ENCODE results near the gene BRF1. TPM values are rescaled to one million over a fixed set of nuclear protein-coding genes. Genes with fewer than 3 reads are reported as not detected.

BRF1 gene
- total RNA-seq, 4 donors from 2014 or later: 44.5 to 99.6 (median 56.2) TPM

DNA sequence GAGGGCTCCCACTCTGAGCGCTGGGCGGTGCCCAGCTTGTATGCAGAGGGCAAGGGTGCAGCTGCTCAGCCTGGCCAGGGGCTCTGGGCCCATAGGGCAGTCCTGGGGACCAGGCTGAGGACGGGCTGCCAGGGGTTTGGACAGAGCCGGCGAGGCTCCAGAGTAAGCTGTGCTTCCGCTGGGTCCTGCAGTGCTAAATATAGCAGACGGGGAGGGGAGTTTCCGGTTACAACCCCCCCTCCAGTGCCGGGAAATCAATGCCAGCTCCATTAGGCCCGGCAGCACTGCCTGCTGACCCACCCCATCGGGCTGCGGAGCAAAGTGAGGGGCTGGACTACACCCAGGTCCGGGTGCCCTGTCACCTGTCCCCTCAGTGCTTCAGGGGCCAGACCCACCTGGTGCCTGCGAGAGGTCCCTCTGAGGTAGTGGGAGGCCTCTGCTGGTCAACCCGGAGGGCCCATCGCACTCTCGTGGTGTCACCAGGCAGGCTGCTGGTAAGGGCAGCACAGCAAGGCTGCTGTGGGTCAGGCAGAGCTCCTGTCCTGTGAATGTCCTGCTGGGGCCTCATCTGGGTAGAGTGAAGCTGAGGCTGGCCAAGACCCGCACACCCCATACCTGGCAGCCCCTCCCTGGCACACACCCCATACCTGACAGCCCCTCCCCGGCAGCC lies 129.7 kb downstream of the BRF1 start:
- no peaks in the 10 kb centered on the region for H3K9me3 ChIP-seq
- TF ChIP-seq POLR2A (IDR thresholded peaks at IDR 0.05): no peak
- TF ChIP-seq, protein P1, sequence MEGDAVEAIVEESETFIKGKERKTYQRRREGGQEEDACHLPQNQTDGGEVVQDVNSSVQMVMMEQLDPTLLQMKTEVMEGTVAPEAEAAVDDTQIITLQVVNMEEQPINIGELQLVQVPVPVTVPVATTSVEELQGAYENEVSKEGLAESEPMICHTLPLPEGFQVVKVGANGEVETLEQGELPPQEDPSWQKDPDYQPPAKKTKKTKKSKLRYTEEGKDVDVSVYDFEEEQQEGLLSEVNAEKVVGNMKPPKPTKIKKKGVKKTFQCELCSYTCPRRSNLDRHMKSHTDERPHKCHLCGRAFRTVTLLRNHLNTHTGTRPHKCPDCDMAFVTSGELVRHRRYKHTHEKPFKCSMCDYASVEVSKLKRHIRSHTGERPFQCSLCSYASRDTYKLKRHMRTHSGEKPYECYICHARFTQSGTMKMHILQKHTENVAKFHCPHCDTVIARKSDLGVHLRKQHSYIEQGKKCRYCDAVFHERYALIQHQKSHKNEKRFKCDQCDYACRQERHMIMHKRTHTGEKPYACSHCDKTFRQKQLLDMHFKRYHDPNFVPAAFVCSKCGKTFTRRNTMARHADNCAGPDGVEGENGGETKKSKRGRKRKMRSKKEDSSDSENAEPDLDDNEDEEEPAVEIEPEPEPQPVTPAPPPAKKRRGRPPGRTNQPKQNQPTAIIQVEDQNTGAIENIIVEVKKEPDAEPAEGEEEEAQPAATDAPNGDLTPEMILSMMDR (IDR thresholded peaks at IDR 0.05): no peak
- no peak for DNase-seq
- H3K27me3 ChIP-seq: no peaks in the 10 kb centered on the region
- H3K36me3 ChIP-seq: no peaks in the 10 kb centered on the region
- intact Hi-C loops (cut with DNase I): no loop called here
- H3K4me1 ChIP-seq: peaks cover 3 to 29% of the 10 kb centered on the region in 2 donors
- H3K27ac ChIP-seq: no peak overlapping the region
- WGBS, 2 donors: 40 to 49% methylated on average over 1 to 8 of the region's 19 CpGs
- H3K4me3 ChIP-seq (replicated peaks in 1 of 3): no peak overlapping the region

DNA sequence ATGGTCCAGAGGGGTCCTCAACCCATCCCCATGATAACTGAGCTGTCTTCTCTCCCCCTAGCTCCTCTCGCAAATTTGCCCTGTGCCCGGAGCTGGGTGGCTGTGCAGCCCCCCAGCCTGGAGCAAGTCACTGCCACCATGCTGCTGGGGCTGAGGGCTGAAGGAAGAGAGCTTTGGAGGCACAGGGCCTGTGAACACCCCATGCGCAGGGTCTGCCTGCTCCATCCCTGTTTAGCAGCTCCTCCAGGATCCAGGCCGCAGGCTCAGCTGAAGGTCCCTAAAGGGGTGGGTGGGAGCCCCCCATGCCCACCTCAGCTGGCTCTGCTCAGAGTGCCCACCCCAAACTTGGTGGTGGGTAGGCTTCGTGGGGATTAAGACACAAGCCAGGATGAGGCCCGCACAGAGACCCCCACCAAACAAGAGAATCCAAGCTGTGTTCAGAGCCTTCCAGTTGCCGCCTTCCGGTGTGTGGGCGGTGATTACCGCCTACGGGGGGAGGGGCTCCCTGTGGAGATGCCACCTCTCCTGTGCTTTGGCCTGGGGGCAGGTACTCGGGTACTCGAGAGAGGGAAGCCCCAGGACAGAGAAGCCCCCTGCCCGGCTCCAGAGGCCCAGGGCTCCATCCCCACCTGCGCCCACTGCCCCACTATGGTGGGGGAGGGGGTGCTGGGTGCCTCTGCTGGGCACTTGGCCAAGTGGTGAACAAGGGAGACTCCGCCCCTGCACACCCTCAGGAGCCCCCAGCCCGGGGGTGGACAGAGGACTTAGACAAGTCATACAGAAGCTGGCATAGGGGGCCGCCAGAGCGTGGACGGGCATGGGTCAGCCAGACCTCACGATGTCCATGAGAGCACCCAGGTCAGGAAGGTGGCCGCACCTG lies 130.8 kb downstream of the BRF1 start:
- DNase-seq: no peak

DNA sequence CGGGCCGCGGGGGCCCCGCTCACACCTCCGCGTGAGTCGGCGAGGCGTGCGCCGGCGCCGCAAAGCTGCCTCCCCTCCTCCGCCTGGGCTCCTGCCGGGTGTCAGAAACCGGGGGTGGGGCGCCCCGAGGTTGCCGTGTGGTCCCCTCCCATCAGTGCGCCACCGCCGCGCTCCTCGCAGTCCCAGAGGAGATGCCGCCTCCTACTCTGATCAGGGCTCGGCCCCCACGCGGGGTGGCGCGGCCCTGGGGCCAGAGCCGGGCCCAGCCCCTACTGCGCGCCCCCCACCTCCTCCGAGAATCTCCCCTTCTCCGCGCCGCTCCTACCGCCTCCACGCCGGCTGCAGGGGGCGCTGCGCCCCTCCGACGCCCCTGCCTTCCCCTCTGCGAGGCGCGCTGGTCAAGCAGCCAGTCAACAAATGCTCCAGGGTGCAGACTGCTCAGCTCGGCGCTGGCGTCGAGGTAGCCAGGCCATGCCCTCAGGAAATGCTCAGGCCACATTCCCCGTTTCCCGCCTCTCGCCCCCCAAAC lies 131.8 kb downstream of the BRF1 start:
- 25 to 76% methylated on average over 3 to 4 of the region's 54 CpGs for WGBS, 2 donors

More for the DNA sequence above, 130.8 kb downstream of the BRF1 start:
- Histone ChIP-seq H3K4me3 (replicated peaks in 1 of 3) (no peak overlapping the region), H3K9me3 (no peaks in the 10 kb centered on the region), H3K36me3 (no peaks in the 10 kb centered on the region), H3K27me3 (no peaks in the 10 kb centered on the region), H3K4me1 (peaks cover 3 to 29% of the 10 kb centered on the region in 2 donors), H3K27ac (no peak overlapping the region)
- TF ChIP-seq, protein P1 (IDR thresholded peaks at IDR 0.05): no peak
- TF ChIP-seq POLR2A (IDR thresholded peaks at IDR 0.05): no peak
- intact Hi-C loops (cut with DNase I): no loop called here
- 78 to 96% methylated on average over 11 to 18 of the region's 22 CpGs for WGBS, 2 donors

DNA sequence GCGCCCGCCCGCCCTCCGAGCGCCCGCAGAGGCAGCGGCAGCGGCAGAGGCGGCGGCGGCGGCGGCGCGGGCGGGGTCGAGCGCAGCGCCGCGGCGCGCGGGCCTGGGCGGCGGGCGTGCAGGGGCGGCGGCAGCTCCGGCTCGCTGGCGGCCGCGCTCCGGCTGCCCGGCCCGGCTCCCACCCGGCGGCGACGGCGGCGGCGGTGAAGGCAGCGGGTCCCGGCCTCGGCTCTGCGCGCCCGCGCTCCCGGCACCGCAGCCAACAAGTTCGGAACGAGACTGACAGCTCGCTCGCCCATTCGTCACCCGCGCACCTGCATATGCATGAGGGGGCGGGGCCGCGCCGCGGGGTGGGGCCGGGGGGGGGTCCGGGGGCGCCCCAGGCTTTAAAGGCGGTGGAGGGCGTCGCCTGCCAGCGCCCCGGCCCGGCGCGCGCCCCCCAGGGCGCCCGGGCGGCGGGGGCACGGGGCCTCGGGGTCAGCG lies 132.3 kb downstream of the BRF1 start, which contains the start of gene JAG2:
Gene JAG2 (minus strand): TSS at position 281 of the 483 bp plus-strand sequence. CDS start 356 bp downstream, outside the sequence.
- H3K4me3 ChIP-seq (replicated peaks in 1 of 3): peak within 1 kb of the TSS in 1 of 3 donors; percentile 46
- H3K4me1 ChIP-seq: peaks cover 3 to 29% of the 10 kb centered on the region in 2 donors
- no peak within 1 kb of the TSS for H3K27ac ChIP-seq
- intact Hi-C loops (cut with DNase I): no loop called here
- TF ChIP-seq, protein P1 (IDR thresholded peaks at IDR 0.05): no peak
- TF ChIP-seq POLR2A (IDR thresholded peaks at IDR 0.05): no peak
- H3K27me3 ChIP-seq: no peaks in the 10 kb centered on the region
- no CpG with 5 or more reads among the region's 84 CpGs for WGBS, 2 donors
- no peaks in the 10 kb centered on the region for H3K9me3 ChIP-seq
- no peaks in the 10 kb centered on the region for H3K36me3 ChIP-seq
- DNase-seq: peak; percentile 27 to 38

More for the DNA sequence above, 131.8 kb downstream of the BRF1 start:
- H3K27me3 ChIP-seq: no peaks in the 10 kb centered on the region
- H3K27ac ChIP-seq: no peak overlapping the region
- peaks cover 3 to 29% of the 10 kb centered on the region in 2 donors for H3K4me1 ChIP-seq
- no peak overlapping the region for H3K4me3 ChIP-seq (replicated peaks in 1 of 3)
- H3K9me3 ChIP-seq: no peaks in the 10 kb centered on the region
- DNase-seq: no peak
- intact Hi-C loops (cut with DNase I): no loop called here
- TF ChIP-seq POLR2A (IDR thresholded peaks at IDR 0.05): no peak
- TF ChIP-seq, protein P1 (IDR thresholded peaks at IDR 0.05): peak in 3 of 6 experiments; percentile 15 to 32 (median 21)
- H3K36me3 ChIP-seq: no peaks in the 10 kb centered on the region

All from thyroid gland (tissue), 4 donors.